Fibroblast of villous mesenchyme (primary cell): Measurements from ENCODE around the gene TNRC18. TPM values are rescaled to one million over a fixed set of nuclear protein-coding genes. Genes with fewer than 3 reads are reported as not detected.

ENCODE experiments used
- DNase-seq: peaks from one replicate; pipeline ENCODE4 v3.0.0-alpha.2; 2010; ENCODE audit warnings: low read depth
- H3K4me3 ChIP-seq: 2 replicates; pipeline ENCODE4 v1.5.1; 2011; ENCODE audit warnings: low read depth, mild to moderate bottlenecking, low read length
- total RNA-seq: library from RNA; depleted of rRNA; stranded (reverse); fragments of >200 nt; gene quantifications from 2 replicates; pipeline ENCODE4 v1.2.3, GENCODE V29; 2012
- TF ChIP-seq, protein P1 (sequence below): IDR thresholded peaks from 2 replicates; pipeline ENCODE4 v1.5.1; 2012; ENCODE audit warnings: low read depth, mild to moderate bottlenecking, low read length; ENCODE audit not compliant: insufficient read depth

The TNRC18 gene
- total RNA-seq, 1 donor: 54.4 TPM

DNA sequence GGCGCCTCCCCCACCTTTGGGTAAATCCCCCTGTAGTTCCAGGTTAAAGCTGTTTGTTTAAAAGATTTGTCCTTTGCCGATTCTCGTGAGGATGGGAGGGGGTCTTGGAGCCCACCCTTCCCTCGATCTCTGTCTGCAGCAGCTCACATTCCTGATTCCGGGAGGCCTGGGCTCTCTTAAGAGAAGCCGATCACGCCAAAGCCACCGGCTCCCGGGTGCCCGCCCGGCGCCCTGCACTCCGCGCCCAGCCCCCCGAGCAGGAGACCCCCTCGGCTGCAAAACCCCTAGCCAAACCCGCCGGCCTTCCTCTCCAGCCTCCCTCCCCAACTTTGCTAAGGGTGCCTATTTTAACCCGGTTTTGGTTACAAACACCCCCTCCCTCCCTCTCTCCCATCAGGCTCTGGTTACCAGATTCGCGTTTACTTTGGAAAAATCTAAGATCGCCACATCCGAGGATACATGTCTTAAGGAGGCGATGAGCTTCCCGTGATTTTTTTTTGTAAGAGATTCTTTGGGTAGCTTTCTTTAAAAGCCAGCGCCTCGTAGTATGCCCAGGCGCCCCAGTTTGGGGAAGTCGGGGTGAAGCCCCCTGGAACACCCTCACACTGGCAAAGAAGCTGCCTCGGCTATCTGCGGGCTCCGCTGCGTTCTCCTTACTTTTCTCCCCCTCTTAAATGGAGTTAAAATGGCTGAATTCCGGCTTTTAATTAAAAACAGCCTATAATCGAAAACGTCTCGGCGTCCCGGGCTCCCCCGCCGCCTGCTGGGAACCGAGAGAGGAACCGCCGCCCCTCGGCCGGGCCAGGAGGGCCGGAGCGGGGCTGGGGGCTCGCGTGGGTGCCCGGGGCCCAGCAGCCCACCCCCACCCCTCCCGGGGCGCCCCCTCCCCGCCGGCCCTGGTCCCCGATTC, 983 bp downstream of the TNRC18 start:
- TF ChIP-seq, protein P1, sequence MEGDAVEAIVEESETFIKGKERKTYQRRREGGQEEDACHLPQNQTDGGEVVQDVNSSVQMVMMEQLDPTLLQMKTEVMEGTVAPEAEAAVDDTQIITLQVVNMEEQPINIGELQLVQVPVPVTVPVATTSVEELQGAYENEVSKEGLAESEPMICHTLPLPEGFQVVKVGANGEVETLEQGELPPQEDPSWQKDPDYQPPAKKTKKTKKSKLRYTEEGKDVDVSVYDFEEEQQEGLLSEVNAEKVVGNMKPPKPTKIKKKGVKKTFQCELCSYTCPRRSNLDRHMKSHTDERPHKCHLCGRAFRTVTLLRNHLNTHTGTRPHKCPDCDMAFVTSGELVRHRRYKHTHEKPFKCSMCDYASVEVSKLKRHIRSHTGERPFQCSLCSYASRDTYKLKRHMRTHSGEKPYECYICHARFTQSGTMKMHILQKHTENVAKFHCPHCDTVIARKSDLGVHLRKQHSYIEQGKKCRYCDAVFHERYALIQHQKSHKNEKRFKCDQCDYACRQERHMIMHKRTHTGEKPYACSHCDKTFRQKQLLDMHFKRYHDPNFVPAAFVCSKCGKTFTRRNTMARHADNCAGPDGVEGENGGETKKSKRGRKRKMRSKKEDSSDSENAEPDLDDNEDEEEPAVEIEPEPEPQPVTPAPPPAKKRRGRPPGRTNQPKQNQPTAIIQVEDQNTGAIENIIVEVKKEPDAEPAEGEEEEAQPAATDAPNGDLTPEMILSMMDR: peak; percentile 6
- peak; percentile 41 for DNase-seq
- peak overlapping the region; percentile 99 for H3K4me3 ChIP-seq

DNA sequence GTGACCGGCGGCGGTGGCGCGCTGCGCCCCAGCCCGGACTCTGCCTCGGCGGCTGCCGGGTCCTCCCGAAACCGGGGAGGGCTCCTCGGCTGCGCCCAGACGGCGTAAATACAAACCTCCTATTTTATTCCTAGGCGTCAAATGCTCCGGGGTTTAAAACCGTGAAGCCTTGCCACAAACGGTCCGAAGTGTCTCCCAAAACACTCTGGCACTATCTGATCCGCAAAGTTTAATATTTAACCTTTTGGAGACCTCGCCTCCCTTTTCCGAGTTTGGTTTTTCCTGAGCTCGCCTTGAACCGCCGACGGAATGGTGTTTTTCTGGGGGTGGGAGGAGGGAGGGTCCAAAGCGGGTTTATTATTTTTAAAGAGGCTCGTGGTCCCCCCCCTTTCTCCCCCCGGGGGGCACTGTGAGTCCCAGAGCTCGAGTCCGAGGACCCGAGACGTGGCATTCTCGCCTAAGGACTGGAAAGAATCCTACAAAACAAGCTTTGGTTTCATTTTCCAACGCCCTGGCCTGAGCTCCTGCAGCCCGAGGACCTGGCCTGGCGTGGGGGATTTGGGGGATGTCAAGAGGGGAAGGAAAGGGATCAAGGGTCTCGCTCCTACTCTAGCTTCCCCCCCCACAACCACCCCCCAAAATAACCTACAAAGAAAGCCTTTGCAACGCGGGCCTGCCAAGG, 1.8 kb downstream of the TNRC18 start:
- peak overlapping the region; percentile 99 for H3K4me3 ChIP-seq
- TF ChIP-seq, protein P1: no peak
- peak; percentile 93 for DNase-seq

DNA sequence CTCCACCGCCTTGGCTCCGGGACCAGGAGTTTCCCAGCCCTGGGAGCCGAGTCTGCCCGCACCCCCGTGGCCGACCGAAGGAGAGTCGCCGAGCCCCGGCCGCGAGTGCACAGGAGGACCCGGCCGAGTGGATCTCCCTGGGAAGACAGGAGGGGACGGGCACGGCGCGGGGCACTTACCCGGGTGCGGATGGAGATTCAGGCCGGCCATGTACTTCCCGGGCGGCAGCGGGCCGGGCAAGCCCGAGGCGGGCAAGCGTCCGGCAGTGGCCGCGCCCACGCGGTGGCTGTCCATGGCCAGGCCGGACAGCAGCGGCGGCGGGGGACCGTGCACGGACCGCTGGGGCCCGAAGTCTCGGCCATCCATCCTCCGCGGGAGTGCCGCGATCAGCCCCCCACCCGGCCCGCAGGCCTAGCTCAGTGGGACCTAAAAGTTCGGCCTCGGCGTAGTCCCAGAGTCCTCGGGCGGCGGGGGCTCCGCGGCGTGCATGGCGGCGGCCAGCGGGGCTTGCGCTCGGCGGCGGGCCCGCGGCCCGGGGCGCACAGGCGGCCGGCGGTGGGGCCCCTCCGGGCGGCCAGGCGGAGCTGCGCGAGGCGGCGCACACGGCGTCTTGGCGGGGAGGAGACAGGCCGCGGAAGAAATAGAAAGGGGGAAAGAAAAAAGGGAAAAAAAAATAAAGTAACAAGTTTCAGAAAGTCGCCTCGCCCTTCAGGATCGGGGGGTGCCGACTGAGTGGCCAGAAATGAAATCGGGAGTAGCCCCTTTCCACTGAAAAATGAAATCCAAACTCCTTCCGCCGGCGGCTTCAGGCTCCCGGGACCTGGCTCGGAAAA, 2.5 kb downstream of the TNRC18 start:
- DNase-seq: no peak
- H3K4me3 ChIP-seq: peak overlapping the region; percentile 99
- TF ChIP-seq, protein P1: no peak

DNA sequence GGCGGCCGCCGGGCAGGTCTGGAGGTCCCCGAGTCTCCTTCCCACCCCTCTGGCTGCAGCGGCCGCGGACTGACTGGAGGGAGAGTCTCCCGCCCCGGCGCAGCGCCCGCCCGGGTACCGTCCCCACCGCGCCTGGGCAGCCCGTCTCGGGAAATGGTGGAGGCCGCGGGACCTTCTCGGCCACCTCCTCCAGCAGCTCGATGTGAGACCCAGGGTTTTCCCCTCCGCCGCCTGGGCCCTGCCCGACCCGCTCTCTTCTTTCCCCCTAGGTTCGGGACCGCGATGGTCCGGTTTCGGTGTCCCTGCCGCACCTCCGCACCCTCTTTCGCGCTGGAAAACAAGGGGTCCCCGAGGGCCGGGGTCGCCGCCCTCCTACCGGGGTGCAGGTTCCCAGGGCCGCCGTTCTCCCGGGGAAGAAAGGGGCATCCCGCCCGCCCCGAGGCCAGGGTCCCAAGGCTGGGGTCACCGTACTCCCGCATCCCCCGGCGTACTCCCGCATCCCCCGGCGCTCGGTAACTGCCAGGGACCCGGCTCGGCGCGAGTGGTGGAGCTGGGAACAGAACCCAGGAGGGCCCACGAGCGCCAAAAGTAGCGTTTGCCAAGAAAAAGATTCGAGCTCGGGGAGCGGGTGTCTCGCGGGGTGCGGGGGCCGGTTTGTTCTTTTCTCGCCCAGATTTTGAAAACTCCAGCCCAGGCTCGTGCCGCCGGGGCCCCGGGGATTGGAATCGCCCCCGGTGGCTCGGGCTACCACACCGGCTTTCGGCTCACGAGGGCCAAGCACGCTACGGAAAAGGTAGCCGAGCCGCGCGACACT, 3.4 kb downstream of the TNRC18 start:
- TF ChIP-seq, protein P1: no peak

GRCh38 chr7:5419539-5420066, 4.0 kb downstream of the TNRC18 start:
- DNase-seq: no peak
- TF ChIP-seq, protein P1: no peak
- H3K4me3 ChIP-seq: peak overlapping the region; percentile 99

More for the DNA sequence above, 3.4 kb downstream of the TNRC18 start:
- DNase-seq: no peak
- H3K4me3 ChIP-seq: peak overlapping the region; percentile 99

DNA sequence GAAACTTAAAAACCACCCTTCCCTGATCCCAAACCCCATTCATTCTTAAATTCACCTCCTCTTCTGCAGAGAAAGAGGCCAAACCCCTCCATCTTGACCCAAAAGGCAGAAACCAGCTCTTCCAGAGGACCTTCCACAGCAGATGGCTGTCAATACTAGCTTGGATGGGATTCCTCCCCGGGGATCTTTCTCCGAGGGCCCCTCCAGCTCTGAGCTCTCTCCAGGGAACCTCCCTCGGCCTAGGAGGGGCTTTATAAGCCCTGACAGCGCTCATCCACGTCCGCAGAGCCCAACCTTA, 5.4 kb downstream of the TNRC18 start:
- TF ChIP-seq, protein P1: no peak
- H3K4me3 ChIP-seq: peak overlapping the region; percentile 99
- DNase-seq: no peak
